HG03565 (cell line): ENCODE measurements around the gene ZYG11A.
"Not testable (repeated sequence)": the region's sequence is repeated elsewhere in the genome, so short reads cannot be mapped to it uniquely, and the experiment has no call there.

Source experiments
- ATAC-seq: cut with Tn5 transposase; IDR thresholded peaks from one replicate; pipeline ENCODE4 v1.9.1; 2021; ENCODE audit warnings: mild to moderate bottlenecking, moderate library complexity; ENCODE audit not compliant: unreplicated experiment

Gene ZYG11A

DNA sequence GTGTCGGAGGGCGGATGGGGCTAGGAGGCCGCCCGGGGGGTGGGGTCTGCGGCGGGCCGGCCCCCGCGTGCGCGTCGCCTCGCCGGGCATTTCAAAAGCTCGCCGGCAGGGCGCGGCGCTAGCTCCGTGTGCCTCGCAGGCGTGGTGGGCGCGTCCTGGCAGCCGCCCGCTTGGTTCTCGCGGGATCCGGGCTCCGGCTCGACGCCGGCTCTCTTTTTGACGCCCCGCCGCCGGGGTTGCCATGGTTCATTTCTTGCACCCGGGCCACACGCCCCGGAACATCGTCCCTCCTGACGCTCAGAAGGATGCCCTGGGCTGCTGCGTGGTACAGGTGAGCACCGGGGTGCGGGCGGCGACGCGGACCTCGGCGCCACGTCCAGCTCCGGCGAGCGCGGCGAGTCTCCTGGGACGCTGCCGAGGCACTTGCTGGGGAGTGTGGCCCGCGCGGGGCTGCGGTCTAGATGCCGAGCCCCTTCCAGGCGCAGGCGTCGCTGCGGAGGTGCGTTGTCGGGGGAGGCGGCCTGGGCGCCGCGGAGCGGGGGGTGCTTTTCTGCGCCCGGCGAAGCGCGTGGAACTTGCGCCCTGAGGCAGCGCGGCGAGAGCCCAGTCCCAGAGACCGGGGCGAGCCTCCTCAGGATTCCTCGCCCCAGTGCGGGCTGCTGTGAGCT lies at the start of gene ZYG11A:
Gene ZYG11A, plus strand, starts transcription at position 118 of the 668 bp plus-strand sequence. Its CDS starts 124 bp downstream, at position 242.
- ATAC-seq, result peak; percentile 67

DNA sequence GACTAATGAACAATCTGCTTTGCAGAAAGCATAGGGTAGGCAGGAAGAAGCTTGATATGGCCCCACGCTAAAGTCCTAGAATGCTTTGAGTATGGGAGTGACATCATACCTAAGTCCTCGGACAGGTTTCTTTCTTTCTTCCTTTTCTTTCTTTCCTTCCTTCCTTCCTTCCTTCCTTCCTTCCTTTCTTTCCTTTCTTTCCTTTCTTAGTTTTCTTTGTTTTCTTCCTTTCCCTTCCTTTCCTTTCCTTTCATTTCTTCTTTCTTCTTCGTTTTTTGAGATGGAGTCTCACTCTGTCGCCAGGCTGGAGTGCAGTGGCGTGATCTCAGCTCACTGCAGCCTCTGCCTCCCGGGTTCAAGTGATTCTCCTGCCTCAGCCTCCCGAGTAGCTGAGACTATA lies 48.8 kb upstream of the ZYG11A start:
- not testable (repeated sequence) for ATAC-seq

DNA sequence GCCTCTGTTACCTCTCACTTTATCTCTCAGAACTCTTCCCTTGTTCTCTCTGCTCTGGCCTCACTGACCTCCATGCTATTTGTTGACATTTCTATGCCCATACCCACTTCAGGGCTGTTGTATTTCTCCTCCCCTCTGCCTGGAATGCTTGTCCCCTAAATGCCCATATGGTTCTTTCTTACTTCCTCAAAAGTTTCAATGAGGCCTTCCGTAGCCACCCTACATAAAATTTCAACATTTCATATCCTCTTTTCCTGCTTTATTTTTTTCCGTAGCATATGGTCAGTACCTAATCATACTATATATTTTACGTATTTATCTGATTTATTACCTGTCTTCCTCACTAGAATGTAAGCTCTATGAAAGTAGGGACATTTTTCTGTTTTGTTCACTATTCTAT lies 47.1 kb upstream of the ZYG11A start:
- ATAC-seq, result no peak

DNA sequence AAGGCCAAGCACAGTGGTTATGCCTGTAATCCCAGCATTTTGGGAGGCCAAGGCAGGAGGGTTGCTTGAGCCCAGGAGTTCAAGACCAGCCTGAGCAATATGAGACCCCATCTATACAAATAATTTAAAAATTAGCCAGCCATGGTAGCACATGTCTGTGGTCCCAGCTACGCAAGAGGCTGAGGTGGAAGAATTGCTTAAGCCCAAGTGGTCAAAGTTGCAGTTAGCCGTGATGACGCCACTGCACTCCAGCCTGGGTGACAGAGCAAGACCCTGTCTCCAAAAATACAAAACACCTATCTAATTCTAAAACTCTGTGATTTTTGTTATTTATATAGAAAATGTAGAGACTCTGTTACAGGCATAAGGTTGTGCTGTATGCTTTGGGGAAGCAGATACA lies 44.2 kb upstream of the ZYG11A start:
- no peak for ATAC-seq

DNA sequence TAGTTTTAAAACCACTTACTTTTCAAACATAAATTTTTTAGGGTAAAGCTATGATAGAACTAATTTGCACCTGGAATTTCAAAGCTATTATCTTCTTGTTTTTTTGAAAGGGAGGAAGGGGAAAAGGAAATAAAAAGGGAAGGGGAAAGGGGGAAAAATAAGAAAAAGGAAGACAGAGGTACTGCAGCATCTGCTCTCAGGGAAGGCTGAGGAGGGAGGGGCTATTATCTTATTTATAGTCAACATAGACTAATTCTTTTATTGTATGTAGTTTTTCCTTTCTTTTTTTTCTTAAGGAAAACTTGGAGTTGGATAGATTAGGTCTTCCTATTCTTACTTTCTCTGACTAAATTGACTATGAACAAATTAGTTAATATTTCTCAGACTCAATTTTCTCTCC lies 41.5 kb upstream of the ZYG11A start:
- no peak for ATAC-seq

DNA sequence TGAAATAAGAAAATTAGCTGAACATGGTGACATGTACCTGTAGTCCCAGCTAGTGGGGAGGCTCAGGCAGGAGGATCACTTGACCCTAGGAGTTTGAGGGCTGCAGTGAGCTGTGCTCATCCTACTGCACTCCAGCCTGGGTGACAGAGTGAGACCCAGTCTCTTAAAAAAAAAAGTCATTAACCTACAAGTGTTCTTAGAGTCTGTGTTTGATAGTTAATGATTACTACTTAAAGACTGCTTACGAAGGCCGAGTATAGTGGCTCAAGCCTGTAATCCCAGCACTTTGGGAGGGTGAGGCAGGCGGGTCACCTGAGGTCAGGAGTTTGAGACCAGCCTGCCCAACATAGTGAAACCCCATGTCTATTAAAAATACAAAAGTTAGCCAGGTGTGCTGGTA lies 38.5 kb upstream of the ZYG11A start:
- not testable (repeated sequence) for ATAC-seq

DNA sequence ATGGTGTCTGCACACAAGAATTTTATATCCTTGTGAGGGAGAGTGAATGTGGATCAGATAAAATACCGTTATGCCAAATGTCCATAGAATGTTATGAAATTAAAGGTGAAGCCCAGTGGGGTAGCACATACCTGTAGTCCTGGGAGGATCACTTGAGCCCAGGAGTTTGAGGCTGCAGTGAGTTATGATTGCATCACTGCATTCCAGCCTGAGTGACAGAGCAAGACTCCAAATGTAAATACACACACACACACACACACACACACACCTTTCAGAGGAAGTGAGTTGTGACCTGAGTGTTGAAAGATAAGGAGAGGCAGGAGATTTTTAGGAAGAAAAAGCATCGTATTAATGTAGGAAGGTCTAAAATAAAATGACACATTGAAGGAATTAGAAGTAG lies 28.1 kb upstream of the ZYG11A start:
- no peak for ATAC-seq

DNA sequence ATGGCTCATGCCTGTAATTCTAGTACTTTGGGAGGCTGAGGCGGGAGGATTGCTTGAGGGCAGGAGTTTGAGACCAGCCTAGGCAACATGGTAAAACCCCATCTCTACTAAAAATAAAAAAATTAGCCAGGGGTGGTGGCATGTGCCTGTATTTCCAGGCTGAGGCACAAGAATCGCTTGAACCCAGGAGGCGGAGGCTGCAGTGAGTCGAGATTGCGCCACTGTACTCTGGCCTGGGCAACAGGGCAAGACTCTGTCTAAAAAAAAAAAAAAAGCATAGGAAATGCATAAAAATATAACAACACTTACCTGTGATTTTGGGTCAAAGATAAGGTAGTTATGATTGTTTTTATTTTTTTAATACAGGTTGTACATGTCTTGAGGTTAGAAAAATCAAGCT lies 21.7 kb upstream of the ZYG11A start:
- not testable (repeated sequence) for ATAC-seq

DNA sequence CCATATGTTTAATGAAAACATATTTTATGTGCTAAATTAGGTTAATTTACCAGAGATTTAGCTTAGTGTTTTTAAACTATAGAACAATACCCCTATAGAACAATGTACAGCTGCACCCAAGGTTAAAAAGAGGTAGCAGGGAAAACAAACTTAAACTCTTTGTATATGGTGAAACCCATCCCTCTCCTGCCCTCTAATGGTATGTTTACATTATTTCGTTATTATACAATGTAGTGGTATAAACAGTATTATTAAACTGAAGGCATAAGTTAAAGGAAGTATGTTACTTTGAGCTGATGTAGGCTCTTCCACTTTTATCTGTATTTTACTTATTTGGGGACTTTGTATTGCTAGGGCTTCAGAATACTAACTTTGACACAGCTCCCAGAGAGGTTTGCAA lies 16.7 kb upstream of the ZYG11A start:
- no peak for ATAC-seq

DNA sequence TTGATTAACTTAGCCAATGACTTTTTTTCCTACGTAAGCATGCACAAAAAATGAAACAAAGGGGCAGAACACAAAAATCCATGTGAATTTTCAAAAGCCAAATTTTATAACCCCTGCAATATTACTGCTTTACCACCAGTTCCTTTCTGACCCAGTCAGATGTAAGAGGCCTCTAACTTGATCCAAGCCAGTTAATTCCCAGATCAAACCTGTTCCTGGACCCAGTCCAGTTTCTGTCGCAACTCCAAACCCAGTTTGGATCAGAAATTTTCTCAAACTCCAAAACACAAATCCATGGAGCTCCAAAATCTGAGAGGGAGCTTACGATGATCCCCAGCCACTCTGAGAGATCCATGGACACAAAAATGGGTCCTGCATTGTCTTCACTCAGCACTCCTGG lies 7.8 kb upstream of the ZYG11A start:
- ATAC-seq, result no peak

DNA sequence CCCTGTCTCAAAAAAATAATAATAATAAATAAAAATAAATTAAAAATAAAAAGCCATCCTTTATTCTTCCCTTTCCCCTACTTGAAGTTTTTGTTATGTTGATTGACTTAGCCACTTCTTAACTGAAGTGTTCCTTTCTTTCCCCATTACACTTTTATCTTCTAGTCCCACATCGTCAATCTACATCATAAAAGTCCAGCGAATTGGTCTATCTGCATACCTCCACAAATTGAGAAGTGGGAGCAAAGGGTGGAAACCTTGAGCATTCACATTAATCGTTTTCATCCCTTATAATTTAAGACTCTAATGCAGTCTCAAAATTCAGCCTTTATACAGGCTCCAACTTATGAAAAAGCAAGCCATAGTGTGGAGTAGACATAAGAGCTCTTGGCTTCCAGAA lies 6.5 kb upstream of the ZYG11A start:
- no peak for ATAC-seq

DNA sequence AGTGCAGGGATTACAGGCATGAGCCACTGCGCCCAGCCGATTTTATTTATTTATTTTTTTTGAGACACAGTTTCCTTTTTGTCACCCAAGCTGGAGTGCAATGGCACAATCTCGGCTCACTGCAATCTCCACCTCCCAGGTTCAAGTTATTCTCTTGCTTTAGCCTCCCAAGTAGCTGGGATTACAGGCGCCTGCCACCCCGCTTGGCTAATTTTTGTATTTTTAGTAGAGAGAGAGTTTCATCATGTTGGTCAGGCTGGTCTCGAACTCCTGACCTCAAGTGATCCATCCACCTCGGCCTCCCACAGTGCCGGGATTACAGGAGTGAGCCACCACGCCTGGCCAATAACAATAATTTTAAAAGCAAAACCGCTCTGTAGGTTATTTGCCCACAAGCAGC lies 3.4 kb upstream of the ZYG11A start:
- not testable (repeated sequence) for ATAC-seq

DNA sequence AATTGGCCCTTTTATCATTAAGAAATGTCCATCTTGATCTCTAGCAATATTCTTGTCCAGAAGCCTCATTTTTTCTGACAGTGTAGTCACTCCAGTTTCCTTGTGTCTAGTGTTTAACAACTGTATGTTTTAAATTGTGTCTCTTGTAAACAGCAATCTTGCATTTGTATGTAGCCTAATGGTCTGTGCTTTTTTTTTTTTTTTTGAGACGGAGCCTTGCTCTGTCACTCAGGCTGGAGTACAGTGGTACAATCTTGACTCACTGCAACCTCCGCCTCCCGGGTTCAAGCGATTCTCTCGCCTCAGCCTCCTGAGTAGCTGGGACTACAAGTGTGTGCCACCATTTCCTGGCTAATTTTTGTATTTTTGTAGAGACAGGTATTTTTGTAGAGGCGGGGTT lies 2.6 kb downstream of the ZYG11A start:
- not testable (repeated sequence) for ATAC-seq

DNA sequence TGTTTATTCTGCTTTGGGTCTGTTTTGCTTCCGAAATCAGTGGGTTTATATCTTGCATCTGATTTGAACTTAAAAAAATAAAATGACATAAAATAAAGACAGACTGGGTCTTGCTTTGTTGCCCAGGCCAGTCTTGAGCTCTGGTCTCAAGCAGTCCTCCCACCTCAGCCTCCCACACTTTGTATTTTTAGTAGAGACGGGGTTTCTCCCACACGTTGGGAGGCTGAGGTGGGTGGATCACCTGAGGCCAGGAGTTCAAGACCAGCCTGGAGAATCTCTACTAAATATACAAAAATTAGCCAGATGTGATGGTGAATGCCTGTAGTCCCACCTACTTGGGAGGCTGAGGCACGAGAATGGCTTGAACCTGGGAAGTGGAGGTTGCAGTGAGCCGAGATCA lies 5.9 kb downstream of the ZYG11A start:
- ATAC-seq, result no peak

DNA sequence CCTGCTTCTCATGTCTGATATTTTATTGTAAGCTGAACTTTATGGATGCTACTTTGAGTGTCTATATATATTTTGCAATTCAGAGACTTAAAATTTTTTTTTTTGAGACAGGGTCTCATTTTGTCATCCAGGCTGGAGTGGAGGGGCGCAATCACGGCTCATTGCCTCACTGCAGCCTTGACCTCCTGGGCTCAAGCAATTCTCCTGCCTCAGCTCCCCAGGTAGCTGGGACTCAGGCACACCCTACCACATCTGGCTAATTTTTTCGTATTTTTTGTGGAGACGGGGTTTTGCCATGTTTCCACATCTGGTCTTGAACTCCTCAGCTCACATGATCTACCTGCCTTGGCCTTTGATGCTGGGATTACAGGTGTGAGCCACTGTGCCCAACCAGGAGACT lies 8.4 kb downstream of the ZYG11A start:
- ATAC-seq, result no peak

DNA sequence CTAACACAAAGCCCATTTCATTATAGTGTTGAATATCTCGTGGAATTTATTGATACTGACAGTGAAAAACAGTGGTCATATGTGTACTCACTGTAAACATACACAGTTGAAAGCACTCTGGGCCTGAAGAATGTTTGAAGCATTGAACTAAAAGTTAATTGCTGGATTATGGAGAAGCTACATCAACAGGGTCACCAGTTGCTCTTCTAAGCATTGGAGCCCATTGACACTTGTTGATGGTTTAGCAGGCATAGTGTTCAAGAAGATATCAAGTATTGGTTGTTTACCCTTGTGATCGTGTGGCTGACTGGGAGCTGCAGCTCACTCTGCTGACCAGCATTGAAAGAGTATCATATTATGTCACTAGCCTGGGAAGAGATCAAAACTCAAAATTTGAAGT lies 10.3 kb downstream of the ZYG11A start:
- ATAC-seq, result no peak

DNA sequence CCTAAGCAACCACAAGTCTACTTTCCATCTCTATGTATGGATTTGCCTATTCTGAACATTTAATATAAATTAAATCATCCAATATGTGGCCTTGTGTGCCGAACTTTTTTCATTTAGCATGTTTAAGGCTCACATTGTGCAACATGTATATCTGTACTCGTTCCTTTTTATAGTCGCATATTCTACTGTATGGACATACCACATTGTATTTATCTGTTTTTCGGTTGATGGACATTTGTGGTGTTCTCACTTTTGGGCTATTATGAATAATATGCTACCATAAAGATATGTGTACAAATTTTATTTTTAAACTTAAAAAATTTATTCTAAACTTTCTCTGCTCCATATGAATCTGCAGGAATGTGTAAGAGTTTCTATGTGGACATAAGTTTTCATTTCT lies 13.0 kb downstream of the ZYG11A start:
- no peak for ATAC-seq

DNA sequence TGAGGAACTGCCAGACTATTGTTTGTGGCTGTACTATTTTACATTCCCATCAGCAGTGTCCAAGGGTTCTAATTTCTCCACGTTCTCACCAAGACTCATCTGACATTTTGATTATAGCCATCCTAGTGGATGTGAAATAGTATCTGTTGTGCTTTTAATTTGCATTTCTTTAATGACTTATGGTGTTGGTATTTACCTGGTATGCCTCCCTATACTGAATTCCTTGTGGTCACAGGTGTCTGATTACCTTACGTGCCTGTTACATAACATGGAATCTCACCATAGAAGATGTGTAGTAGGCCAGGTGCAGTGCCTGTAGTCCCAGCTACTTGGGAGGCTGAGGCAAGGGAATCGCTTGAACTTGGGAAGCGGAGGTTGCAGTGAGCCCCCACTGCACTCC lies 13.5 kb downstream of the ZYG11A start:
- ATAC-seq, result no peak

DNA sequence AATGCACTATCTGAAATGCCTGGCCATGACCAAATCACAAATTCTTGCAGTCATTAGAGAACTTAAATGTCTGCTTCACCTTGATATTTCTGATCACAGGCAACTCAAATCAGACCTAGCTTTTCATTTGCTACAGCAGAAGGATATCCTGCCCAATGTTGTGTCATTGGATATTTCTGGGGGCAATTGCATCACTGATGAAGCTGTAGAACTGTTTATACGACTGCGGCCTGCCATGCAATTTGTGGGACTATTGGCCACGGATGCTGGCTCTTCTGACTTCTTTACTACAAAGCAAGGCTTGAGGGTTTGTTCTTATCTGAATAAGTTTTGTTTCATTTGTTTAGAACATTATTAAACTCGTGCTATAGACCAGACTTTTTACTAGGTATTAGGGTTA lies 14.9 kb downstream of the ZYG11A start:
- ATAC-seq, result no peak

DNA sequence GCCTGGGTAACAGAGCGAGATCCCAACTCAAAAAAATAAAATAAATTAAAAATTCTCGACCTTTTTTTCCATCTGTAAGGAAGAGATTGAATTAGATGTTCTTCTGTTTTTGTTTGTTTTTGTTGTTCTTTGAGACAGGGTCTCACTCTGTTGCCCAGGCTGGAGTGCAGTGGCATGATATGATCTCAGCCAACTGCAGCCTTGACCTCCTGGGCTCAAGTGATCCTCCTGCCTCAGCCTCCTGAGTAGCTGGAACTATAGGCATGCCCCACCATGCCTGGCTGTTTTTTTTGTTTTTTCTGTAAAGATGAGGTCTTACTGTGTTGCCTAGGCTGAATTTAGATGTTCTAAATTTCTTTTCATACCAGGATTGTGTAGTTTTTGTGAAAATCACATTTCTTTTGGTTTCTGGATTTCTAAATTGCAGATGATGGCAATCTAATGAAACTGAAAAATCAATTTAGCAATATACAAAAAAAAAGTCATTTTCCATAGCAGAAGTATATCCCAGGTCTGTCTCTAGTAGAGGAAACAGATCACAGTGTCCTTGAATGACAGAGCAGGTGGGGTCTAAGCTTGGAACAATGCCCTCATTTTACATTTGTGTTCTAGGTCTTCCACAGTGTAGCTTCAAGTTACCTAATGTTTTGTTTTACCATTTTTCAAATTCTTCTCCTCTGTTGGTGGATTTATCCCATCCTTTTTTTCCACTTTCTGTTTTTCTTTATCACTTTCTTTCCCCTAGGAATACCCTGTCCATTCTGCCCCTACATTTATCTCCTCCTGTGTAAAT lies 20.3 kb downstream of the ZYG11A start:
- no peak for ATAC-seq

DNA sequence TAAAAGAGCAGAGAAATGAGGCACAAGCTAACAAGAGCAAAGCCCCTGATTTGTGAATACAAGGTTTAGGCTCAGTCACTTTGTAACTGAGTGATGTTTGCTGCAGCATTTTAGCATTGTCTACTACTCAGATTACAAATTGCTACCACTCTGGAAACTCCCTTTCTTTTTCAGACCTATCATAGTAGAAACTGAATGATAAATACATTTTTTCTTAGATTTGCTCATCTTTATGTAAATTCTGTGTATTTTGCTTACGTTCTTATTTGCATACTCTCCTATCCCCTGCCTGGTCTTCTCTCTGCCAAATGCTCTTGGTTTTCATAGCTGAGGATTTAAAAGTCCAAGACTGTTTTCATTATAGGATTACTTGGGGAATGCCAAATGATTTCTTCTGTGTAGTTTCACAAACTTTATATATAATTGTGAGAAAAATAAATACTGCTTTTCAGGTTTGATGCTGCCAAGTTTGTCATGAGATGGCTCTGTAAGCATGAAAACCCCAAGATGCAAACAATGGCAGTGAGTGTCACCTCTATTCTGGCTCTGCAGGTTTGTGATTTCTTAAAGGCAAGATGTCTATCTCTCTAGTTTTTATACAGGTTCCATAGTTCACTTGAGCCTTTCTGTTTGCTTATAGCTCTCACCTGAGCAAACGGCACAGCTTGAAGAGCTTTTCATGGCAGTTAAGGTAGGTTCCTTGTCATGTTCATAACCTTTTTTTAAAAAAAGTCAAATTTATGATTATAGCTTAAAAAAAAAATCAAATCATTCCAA lies 24.7 kb downstream of the ZYG11A start:
- ATAC-seq, result peak; percentile 84

DNA sequence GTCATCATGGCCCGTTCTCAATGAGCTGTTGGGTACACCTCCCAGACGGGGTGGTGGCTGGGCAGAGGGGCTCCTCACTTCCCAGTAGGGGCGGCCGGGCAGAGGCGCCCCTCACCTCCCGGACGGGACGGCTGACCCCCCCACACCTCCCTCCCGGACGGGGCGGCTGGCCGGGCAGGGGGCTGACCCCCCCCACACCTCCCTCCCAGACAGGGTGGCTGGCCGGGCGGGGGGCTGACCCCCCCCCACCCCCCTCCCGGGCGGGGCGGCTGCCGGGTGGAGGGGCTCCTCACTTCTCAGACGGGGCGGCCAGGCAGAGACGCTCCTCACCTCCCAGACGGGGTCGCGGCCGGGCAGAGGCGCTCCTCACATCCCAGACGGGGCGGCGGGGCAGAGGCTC lies 27.2 kb downstream of the ZYG11A start:
- not testable (repeated sequence) for ATAC-seq
